ENCODE results near the gene PRR11. TPM values are rescaled to one million over a fixed set of nuclear protein-coding genes. Genes with fewer than 3 reads are reported as not detected.

PRR11 gene
- total and polyA plus RNA-seq, 7 donors: 0.36 to 11.0 (median 1.2) TPM; not detected in 1

- no peaks in the 10 kb centered on the region for H3K9me3 ChIP-seq
Observed at GRCh38 chr17:59185997-59186396, 30.5 kb downstream of the PRR11 start.

GRCh38 chr17:59186850-59187249, 31.3 kb downstream of the PRR11 start:
- Histone ChIP-seq H3K36me3 (no peaks in the 10 kb centered on the region), H3K27me3 (no peaks in the 10 kb centered on the region), H3K27ac (no peak overlapping the region), H3K4me3 (no peak overlapping the region), H3K9me3 (no peaks in the 10 kb centered on the region), H3K4me1 (no peaks in the 10 kb centered on the region)
- TF ChIP-seq POLR2AphosphoS5 (IDR thresholded peaks at IDR 0.05) (no peak), EP300 (IDR thresholded peaks at IDR 0.05) (no peak), POLR2A (IDR thresholded peaks at IDR 0.05) (no peak), CTCF (IDR thresholded peaks at IDR 0.05) (no peak)
- WGBS, 2 donors: 98% methylated on average over 3 of the region's 3 CpGs
- DNase-seq: no peak
- intact Hi-C loops (cut with DNase I): no loop called here

More at GRCh38 chr17:59185997-59186396, 30.5 kb downstream of the PRR11 start:
- DNase-seq: no peak
- intact Hi-C loops (cut with DNase I): no loop called here
- Histone ChIP-seq H3K4me1 (no peaks in the 10 kb centered on the region), H3K27me3 (no peaks in the 10 kb centered on the region), H3K4me3 (no peak overlapping the region), H3K27ac (no peak overlapping the region), H3K36me3 (no peaks in the 10 kb centered on the region)
- TF ChIP-seq POLR2AphosphoS5 (IDR thresholded peaks at IDR 0.05): no peak
- TF ChIP-seq CTCF (IDR thresholded peaks at IDR 0.05): no peak

- Histone ChIP-seq H3K27me3 (no peaks in the 10 kb centered on the region), H3K27ac (no peak overlapping the region), H3K4me1 (no peaks in the 10 kb centered on the region), H3K4me3 (no peak overlapping the region), H3K36me3 (no peaks in the 10 kb centered on the region), H3K9me3 (no peaks in the 10 kb centered on the region)
- TF ChIP-seq CTCF (IDR thresholded peaks at IDR 0.05): no peak
- TF ChIP-seq POLR2AphosphoS5 (IDR thresholded peaks at IDR 0.05): no peak
- no peak for TF ChIP-seq EP300 (IDR thresholded peaks at IDR 0.05)
- TF ChIP-seq POLR2A (IDR thresholded peaks at IDR 0.05): no peak
- WGBS, 2 donors: 96 to 98% methylated on average over 2 of the region's 2 CpGs
- DNase-seq: no peak
- intact Hi-C loops (cut with DNase I): no loop called here
Observed at GRCh38 chr17:59190806-59191205, 35.3 kb downstream of the PRR11 start.

- H3K4me1 ChIP-seq: no peaks in the 10 kb centered on the region
- no peak overlapping the region for H3K4me3 ChIP-seq
- no peak for DNase-seq
- no peaks in the 10 kb centered on the region for H3K27me3 ChIP-seq
- intact Hi-C loops (cut with DNase I): no loop called here
- no peak overlapping the region for H3K27ac ChIP-seq
- no peaks in the 10 kb centered on the region for H3K36me3 ChIP-seq
- H3K9me3 ChIP-seq: no peaks in the 10 kb centered on the region
- TF ChIP-seq CTCF (IDR thresholded peaks at IDR 0.05) (no peak), POLR2A (IDR thresholded peaks at IDR 0.05) (no peak), POLR2AphosphoS5 (IDR thresholded peaks at IDR 0.05) (no peak), EP300 (IDR thresholded peaks at IDR 0.05) (no peak)
- WGBS, 2 donors: 95 to 96% methylated on average over 3 of the region's 3 CpGs
Observed at GRCh38 chr17:59193336-59193862, 37.9 kb downstream of the PRR11 start.

GRCh38 chr17:59199398-59199797, 43.9 kb downstream of the PRR11 start:
- no peaks in the 10 kb centered on the region for H3K36me3 ChIP-seq
- intact Hi-C loops (cut with DNase I): no loop called here
- 94 to 95% methylated on average over 4 of the region's 4 CpGs for WGBS, 2 donors
- H3K4me3 ChIP-seq: no peak overlapping the region
- no peaks in the 10 kb centered on the region for H3K4me1 ChIP-seq
- no peak for DNase-seq
- no peaks in the 10 kb centered on the region for H3K27me3 ChIP-seq
- H3K27ac ChIP-seq: no peak overlapping the region
- H3K9me3 ChIP-seq: no peaks in the 10 kb centered on the region
- TF ChIP-seq POLR2AphosphoS5 (IDR thresholded peaks at IDR 0.05) (no peak), EP300 (IDR thresholded peaks at IDR 0.05) (no peak), POLR2A (IDR thresholded peaks at IDR 0.05) (no peak), CTCF (IDR thresholded peaks at IDR 0.05) (no peak)
